ENCODE measurements around the gene OPN4.

The OPN4 gene

GRCh38 chr10:86662186-86663045 lies 8.1 kb downstream of the OPN4 start:
- DNase-seq (ENCODE audit: low read depth in 2 of 2) = no peak

DNA sequence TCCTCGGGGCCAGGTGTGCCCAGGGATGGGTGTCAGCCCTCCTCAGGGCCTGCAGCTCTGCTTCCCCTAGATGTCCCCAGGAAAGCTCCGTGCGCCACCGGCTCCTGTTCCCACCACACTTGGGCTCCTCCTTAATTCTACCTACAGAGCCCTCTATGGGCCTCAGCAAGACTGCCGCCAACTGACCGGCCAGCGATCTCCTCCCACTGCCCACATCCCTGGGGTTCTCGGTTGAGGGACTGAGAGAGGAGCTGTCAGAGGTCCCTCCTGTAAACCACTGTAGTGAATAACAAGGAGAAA lies 8.6 kb downstream of the OPN4 start:
- DNase-seq (ENCODE audit: low read depth in 2 of 2) = no peak

DNA sequence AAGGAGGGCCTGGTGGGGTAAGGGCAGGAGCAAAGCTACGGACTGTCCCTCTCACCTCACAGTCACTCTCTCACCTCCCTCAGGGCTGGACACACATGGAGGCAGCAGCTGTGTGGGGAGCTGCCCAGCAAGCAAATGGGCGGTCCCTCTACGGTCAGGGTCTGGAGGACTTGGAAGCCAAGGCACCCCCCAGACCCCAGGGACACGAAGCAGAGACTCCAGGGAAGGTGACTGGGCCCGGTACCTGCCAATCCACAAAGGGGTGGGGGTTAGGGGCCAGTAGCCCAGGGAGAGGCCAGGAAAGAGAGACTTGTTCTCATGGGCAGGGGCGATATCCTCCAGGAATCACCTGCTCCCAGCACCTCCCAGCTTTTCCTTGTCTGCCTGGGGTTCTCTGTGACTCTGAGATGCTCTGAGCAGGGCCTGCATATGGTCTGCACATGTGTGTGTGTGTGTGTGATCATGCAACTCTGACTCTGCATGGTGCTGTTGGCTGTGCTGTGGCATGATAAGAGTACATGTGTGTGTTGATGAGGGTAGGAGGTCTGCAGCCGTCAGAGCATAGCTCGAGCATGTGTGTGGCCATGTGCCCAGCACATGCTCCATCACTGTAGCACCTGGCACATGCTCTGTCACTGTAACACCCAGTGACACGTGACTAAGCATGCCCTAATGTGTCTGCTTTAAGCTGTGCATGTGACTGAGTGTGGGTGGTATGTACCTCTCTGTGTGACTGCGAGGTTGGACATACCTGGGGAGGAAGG lies 9.4 kb downstream of the OPN4 start:
- no peak for DNase-seq (ENCODE audit: low read depth in 2 of 2)

- no peak for DNase-seq (ENCODE audit: low read depth in 2 of 2)
Observed at GRCh38 chr10:86664341-86665217, 10.2 kb downstream of the OPN4 start.

DNA sequence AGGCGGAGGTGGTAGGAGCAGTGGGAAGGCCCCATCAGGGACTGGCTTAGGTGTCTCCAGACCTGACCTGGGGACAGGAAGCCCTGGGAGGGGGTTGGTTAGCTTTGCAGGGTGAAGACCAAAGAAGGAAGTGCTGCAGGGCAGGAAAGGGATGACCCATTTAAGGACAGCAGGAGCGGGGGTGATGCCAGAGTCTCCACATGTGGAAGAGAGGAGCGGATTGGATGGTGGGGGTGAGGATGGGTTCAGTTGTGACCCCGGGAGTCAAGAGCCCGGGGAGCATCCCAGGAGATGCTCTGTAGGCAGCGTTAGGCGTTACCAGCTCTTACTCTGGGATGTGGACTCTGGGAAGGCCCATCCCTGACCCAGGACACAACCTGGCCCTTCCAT lies 10.9 kb downstream of the OPN4 start:
- no peak for DNase-seq (ENCODE audit: low read depth in 2 of 2)

DNA sequence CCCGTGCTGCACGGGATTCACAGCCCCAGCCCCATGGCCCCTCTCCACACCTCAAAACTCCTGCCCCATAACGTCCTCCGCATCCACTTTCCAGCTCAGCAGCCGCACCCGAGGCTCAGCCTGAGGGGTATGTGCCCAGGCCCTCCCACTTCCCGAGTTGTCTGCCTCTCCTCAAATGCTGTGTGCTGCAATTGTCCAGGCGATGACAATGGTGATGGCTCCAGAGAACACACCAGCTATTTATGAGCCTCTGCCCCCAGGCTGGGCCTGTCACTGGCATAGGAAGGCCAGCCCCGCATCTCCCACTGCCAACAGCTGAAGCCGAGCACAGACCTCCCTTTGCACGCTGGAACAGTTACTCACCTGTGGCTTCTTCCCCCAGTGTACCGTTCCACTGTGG lies 11.5 kb downstream of the OPN4 start:
- no peak for DNase-seq (ENCODE audit: low read depth in 2 of 2)

GRCh38 chr10:86666538-86666937 lies 12.2 kb downstream of the OPN4 start:
- DNase-seq (ENCODE audit: low read depth in 2 of 2) = no peak

DNA sequence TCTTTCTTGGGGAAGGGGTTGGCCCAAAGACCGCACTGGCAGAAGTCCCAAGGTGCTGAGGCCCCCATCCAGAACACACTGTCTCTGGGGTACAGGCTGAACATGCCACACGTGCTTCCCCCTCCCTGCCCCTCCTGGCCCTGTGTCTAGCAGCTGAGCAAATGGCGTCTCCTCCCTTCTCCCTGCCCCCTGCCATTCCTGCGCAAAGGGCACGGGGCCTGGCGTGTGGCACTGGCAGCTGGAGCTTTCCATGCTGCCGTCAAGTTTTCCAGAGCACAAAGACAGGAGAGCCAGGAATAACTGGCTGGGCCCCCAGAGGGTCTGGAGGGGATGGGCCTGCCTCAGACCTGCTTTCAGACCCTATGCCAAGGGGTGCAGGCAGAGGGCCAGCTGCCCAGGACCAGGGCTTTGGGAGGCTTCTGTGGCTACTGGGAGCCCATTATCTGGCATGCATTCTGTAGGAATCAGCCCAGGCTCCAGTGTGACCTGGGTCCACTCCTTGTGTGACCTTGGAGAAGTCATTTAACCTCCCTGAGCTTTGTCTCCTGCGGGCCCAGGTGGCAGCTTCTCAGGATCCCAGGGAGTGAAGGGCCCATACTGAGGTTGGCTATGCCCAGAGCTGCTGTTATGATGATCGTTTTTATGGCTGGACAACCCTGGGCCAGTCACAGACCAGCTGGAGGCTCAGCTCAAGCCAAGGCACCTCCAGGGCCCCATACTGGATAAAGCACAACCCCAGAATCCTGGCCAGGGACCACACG lies 13.3 kb downstream of the OPN4 start:
- DNase-seq (ENCODE audit: low read depth in 2 of 2) = no peak

GRCh38 chr10:86668297-86669165 lies 14.2 kb downstream of the OPN4 start, which contains the start of gene LDB3:
TSS of gene LDB3 (plus strand) at chr10:86668511. CDS start at chr10:86668692, 181 bp downstream.
- DNase-seq (ENCODE audit: low read depth in 2 of 2) = no peak

GRCh38 chr10:86670290-86670811 lies 16.0 kb downstream of the OPN4 start:
- no peak for DNase-seq (ENCODE audit: low read depth in 2 of 2)

DNA sequence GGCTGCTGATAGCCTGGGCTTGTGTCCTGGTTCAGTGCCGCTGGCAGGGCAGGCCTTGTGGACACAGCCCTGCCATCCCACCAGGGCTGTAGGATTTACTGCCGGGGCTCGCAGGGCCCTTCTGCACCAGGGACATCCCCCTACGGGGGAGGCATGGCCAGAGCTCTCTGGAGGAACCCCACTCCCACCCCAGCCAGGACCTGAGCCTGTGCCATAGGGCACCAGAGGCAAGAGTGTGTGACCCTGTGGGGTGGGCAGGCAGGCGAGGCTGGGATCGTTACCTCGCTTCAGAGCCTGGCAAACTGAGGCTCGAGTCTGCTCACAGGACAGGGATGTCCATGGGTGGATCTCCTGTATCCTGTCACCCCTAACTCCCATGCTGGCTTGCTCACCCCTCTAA lies 16.5 kb downstream of the OPN4 start:
- no peak for DNase-seq (ENCODE audit: low read depth in 2 of 2)

DNA sequence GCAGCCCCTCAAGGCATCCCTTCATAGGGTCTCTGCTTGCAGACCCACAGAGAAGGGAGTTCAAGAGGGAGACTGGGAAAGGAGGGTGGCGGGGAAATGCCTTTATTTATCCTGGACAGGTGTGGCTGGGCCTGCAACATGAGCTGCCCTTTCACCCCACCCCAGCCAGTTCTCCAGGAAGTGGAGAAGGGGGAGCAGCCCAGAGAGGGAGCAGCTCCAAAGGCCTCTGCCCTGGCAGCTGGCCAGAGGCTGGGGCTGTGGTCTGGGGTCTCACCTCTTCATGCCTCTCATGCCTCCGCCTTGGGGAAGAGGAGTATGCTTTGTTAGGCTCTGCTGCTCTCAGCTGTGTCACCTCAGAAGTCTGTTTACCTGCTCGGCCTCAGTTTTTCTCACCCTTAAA lies 17.1 kb downstream of the OPN4 start:
- no peak for DNase-seq (ENCODE audit: low read depth in 2 of 2)

- no peak for DNase-seq (ENCODE audit: low read depth in 2 of 2)
Observed at GRCh38 chr10:86671985-86672710, 17.8 kb downstream of the OPN4 start.

DNA sequence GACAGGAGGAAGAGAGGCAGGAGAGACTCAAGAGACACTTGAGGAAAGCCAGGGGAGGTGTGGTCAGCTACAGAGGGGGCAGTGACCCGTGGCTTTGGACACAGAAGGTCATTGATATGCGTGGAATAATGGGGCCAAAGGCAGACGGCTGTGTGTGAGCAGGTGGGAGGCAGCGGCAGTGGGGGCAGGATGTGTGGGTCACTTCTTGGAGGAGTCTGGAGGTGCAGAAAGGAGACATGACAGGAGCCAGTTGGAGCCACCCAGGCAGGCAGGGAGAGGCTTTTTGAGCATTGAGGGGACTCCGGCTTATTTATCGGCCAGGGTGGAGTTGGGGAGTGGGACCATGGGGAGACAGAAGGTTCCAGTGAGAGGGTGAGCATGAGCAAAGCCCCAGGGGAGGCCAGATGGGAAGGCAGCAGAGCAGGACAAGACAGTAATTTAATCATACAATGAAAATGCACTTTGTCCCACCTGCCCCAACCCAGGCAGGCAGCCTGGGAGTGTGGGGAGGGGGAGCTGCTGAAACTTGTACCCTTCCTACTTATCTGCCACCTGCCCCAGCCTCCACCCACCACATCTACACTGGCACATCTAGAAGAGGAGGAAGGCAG lies 19.0 kb downstream of the OPN4 start:
- no peak for DNase-seq (ENCODE audit: low read depth in 2 of 2)

DNA sequence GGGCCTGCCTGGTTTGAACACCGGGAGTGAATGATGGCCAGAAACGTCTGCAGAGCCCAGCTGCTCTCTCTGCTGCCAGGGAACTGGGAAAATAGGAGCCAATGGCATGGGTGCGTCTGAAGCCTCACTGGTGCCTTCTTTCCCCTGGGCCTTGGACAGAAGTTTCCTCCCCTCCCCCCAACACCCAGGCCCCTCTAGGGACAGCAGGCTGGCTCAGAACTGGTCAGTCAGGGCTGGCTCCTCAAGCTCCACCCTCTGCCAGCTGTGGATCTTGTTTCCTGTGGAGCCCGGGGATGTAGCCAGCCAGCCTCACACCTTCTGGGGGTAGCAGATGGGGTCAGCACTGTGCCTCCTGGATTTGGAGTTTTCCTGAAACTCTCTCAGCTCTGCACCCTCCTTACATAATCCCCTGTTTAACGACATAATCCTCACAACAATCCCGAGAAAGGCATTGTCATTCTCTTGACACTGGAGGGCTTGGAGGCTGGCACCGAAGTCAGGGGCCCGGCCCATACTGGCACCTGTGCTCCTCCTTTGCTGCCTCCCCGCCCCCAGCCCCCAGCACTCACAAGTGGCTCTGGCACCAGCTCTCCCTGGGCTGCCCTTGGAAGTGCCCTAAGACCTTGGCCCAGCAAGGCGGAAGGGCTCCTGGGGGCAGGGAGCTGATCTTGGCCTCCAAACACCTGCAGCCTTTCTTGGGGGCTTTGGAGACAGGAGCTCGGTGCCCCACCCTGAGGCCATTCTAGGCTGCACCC lies 19.7 kb downstream of the OPN4 start:
- DNase-seq (ENCODE audit: low read depth in 2 of 2) = no peak

- no peak for DNase-seq (ENCODE audit: low read depth in 2 of 2)
Observed at GRCh38 chr10:86674912-86675311, 20.6 kb downstream of the OPN4 start.

- no peak for DNase-seq (ENCODE audit: low read depth in 2 of 2)
Observed at GRCh38 chr10:86677374-86677773, 23.0 kb downstream of the OPN4 start.

DNA sequence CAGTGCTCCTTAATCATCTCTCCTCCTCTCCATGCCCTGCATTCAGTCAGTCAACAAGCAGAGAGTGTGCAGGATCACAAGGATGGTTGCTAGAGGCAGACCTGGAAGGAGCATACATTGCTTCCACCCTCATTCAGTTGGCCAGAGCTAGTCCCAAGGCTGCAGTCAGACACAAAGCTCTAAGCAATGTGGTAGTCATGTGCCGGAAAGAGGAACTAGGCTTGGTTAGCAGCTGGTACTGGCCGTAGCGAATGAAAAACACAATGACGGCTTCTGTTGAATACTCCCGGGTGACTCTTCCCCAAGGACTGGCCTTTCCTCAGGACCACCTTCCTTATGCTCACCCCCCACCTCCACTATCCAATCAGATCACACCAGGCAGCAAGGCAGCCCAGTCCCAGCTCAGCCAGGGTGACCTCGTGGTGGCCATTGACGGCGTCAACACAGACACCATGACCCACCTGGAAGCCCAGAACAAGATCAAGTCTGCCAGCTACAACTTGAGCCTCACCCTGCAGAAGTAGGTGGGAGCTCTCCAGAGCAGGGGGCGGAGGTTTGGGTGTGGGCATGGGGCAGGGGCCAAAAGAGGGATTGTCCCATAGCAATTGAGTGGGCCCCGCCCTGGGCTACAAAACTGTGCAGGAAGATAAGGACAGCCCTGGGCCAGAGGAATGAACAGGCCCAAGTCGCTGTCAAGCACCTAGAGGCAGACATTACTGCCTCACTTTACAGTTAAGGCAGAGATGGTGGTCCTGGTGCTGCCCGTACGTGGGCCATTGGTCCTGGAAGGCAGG lies 24.8 kb downstream of the OPN4 start:
- no peak for DNase-seq (ENCODE audit: low read depth in 2 of 2)

Measured in stimulated activated CD8-positive, alpha-beta memory T cell treated with anti-CD3 and anti-CD28 coated beads, Interleukin-15, amount 100 ng/mL, for 48 hours (primary cell).